Prostate gland (tissue), 2 donors: ENCODE results near the gene CSNK1D.

Experiments used
- CTCF ChIP-seq, 4 experiments: fragments of 200-600 bp in 2 of 4; fragments of 450-650 bp in 2 of 4; sonication (generic) in 2 of 4; IDR thresholded peaks; 1 replicate in 3 of 4; 2 replicates in 1 of 4; pipeline ENCODE4 v1.5.1; 2016 to 2019; ENCODE audit warnings: antibody characterized with exemption in 4 of 4, mild to moderate bottlenecking in 2 of 4, moderate library complexity in 2 of 4
- POLR2A ChIP-seq: fragments of 450-650 bp; IDR thresholded peaks from one replicate; pipeline ENCODE4 v1.6.1; 2016; ENCODE audit warnings: antibody characterized with exemption, mild to moderate bottlenecking
- POLR2AphosphoS5 ChIP-seq: sonication (generic); formaldehyde crosslinking; IDR thresholded peaks from one replicate; pipeline ENCODE4 v1.6.1; 2017; ENCODE audit warnings: antibody characterized with exemption

DNA sequence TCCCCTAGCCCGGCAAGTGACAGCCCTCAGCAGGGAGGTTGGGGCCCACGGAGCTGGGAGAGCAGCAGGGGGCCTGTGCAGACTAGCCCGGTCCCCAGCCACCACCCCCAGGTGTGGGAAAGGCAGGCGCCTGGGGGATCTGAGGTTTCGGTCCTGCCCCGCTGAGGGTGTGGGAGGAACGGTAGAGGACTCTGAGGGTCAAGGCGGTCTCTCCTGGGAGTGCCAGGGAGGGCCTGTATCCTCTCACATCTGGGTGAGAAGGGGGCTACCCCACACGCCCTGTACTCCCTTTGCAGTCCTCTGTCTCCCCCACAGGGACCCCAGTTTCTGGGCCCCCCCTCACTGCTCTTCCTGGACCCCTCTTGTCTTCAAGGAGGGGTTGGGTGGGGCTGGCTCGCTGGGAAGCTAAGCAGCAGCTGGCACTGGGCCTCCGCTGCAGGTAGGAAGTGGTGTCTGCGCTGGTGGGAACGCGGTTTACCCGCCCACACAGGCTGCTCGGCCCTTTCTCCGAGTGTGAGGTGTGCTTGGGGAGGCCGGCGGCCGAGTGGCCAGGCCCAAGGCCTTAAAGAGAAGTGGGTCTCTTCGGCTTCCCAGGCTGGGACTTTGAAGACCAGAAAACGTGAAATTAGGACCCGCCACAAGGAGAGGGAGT is 28.5 kb upstream of the CSNK1D start:
- TF ChIP-seq CTCF (IDR thresholded peaks at IDR 0.05): no peak
- TF ChIP-seq POLR2A: peak; percentile 10
- no peak for TF ChIP-seq POLR2AphosphoS5
